HS-5 (cell line): ENCODE measurements around the gene MED31.
"Not testable (repeated sequence)": the region's sequence is repeated elsewhere in the genome, so short reads cannot be mapped to it uniquely, and the experiment has no call there.

Experiments used
- DNase-seq: peaks from one replicate; pipeline ENCODE4 v3.0.0-alpha.2; 2012; ENCODE audit warnings: low read depth

The MED31 gene

GRCh38 chr17:6651354-6651918 lies at the start of gene MED31, which contains the start of gene C17orf100:
MED31 (minus strand) TSS chr17:6651605; CDS start chr17:6651528, 77 bp downstream.
C17orf100 (plus strand) TSS chr17:6651762; CDS start chr17:6651914, 152 bp downstream.
- DNase-seq, result peak; percentile 78

- no peak for DNase-seq
Measured at GRCh38 chr17:6700948-6701307, 49.5 kb upstream of the MED31 start.

- no peak for DNase-seq
Measured at GRCh38 chr17:6699997-6700947, 48.9 kb upstream of the MED31 start.

GRCh38 chr17:6698004-6698403 lies 46.6 kb upstream of the MED31 start:
- no peak for DNase-seq

- DNase-seq, result no peak
Measured at GRCh38 chr17:6696906-6697305, 45.5 kb upstream of the MED31 start.

- no peak for DNase-seq
Measured at GRCh38 chr17:6695565-6695964, 44.2 kb upstream of the MED31 start.

GRCh38 chr17:6695051-6695450 lies 43.6 kb upstream of the MED31 start:
- DNase-seq, result no peak

GRCh38 chr17:6691958-6692357 lies 40.6 kb upstream of the MED31 start:
- DNase-seq, result not testable (repeated sequence)

GRCh38 chr17:6691546-6691945 lies 40.1 kb upstream of the MED31 start:
- DNase-seq, result no peak

GRCh38 chr17:6690641-6691040 lies 39.2 kb upstream of the MED31 start:
- DNase-seq, result no peak

- no peak for DNase-seq
Measured at GRCh38 chr17:6688944-6689343, 37.5 kb upstream of the MED31 start.

GRCh38 chr17:6686026-6686425 lies 34.6 kb upstream of the MED31 start:
- DNase-seq, result no peak

- DNase-seq, result no peak
Measured at GRCh38 chr17:6684881-6685767, 33.7 kb upstream of the MED31 start.

- DNase-seq, result no peak
Measured at GRCh38 chr17:6684460-6684783, 33.0 kb upstream of the MED31 start.

GRCh38 chr17:6683730-6684459 lies 32.5 kb upstream of the MED31 start:
- no peak for DNase-seq

- no peak for DNase-seq
Measured at GRCh38 chr17:6683081-6683684, 31.8 kb upstream of the MED31 start.

GRCh38 chr17:6682339-6682738 lies 30.9 kb upstream of the MED31 start:
- DNase-seq, result no peak

- DNase-seq, result no peak
Measured at GRCh38 chr17:6681671-6682070, 30.3 kb upstream of the MED31 start.

- DNase-seq, result no peak
Measured at GRCh38 chr17:6681176-6681575, 29.8 kb upstream of the MED31 start.

- DNase-seq, result no peak
Measured at GRCh38 chr17:6679241-6679640, 27.8 kb upstream of the MED31 start.

GRCh38 chr17:6677946-6678345 lies 26.5 kb upstream of the MED31 start:
- DNase-seq, result no peak
